LNCaP clone FGC (cell line): Measurements from ENCODE around the gene TBX4.
"Not testable (repeated sequence)": the region's sequence is repeated elsewhere in the genome, so short reads cannot be mapped to it uniquely, and the experiment has no call there.

Experiments used
- DNase-seq: peaks from one replicate; pipeline ENCODE4 v3.0.0-alpha.2; 2011; ENCODE audit warnings: low read depth
- H3K4me3 ChIP-seq: 2 replicates; pipeline ENCODE4 v1.5.1; 2011; ENCODE audit warnings: mild to moderate bottlenecking, low read depth, low read length, control low read depth
- TF ChIP-seq, protein P1 (sequence below): IDR thresholded peaks from 2 replicates; pipeline ENCODE4 v1.5.1; 2012; ENCODE audit warnings: mild to moderate bottlenecking; ENCODE audit not compliant: control insufficient read depth, insufficient read depth; ENCODE audit errors: extremely low read depth

The TBX4 gene

DNA sequence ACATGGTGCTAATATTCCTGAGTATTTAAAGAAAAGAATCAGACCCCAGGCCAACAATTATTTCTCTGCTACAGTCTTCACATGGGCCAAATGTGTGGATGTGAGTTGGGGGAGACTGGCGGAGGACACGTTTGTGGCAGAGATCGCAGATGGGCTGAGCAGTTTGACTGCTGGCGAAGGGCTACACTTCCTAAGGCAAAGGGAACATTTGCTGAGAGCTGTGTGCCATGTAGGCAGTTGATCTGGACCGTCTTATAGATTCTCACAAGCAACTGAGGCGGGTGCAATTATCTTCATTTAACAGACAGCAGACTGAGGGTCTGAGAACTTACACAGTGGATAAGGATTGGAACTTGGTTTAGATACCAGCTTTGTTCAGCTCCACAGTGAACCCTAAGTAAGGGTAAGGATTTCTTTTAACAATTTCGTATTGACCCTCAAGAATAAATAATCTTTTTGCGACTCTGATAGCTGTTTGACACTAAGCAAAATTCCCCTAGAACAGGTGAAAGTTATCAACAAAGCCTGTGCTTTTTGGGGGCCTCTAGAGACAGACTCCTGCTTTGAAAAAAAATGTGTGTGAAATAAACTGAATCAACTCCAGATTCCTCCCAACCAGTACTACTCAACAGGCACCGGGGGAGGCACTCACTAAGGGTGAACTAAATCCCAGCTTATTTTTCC lies 55.3 kb downstream of the TBX4 start:
- H3K4me3 ChIP-seq = no peak overlapping the region
- DNase-seq = no peak
- TF ChIP-seq, protein P1, sequence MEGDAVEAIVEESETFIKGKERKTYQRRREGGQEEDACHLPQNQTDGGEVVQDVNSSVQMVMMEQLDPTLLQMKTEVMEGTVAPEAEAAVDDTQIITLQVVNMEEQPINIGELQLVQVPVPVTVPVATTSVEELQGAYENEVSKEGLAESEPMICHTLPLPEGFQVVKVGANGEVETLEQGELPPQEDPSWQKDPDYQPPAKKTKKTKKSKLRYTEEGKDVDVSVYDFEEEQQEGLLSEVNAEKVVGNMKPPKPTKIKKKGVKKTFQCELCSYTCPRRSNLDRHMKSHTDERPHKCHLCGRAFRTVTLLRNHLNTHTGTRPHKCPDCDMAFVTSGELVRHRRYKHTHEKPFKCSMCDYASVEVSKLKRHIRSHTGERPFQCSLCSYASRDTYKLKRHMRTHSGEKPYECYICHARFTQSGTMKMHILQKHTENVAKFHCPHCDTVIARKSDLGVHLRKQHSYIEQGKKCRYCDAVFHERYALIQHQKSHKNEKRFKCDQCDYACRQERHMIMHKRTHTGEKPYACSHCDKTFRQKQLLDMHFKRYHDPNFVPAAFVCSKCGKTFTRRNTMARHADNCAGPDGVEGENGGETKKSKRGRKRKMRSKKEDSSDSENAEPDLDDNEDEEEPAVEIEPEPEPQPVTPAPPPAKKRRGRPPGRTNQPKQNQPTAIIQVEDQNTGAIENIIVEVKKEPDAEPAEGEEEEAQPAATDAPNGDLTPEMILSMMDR = no peak

DNA sequence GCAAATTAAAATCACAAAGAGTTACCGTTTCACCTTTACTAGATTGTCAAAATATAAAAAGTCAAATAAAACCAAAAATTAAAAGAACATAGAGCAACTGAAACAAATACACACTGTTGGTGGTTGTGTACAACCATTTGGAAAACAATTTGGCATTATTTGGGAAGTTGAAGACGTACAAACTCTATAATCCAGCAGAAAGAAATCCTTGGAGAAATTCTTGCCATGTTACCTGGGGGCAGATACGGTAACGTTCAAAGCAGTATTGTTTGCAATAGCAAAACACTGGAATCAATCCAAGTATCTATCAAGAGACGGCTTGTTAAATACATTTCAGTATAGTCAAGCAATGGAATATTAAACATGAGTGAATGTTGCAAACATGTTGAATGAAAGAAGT lies 56.7 kb downstream of the TBX4 start:
- peak; percentile 22 for DNase-seq
- H3K4me3 ChIP-seq = no peak overlapping the region
- TF ChIP-seq, protein P1 = no peak

DNA sequence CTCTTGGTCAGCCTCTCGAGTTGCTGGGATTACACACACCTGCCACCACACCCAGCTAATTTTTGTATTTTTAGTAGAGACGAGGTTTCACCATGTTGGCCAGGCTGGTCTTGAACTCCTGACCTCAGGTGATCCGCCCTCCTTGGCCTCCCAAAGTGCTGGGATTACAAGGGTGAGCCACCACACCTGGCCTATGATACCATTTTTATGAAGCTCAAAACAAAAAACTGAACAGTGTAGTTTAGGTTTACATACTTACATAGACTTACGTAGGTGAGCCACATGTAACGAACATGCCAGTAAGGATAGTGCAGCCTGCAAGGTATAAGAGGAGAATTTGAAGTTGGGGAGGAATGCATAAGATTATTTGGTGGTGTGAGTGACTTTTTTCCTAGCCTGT lies 57.2 kb downstream of the TBX4 start:
- DNase-seq = not testable (repeated sequence)

DNA sequence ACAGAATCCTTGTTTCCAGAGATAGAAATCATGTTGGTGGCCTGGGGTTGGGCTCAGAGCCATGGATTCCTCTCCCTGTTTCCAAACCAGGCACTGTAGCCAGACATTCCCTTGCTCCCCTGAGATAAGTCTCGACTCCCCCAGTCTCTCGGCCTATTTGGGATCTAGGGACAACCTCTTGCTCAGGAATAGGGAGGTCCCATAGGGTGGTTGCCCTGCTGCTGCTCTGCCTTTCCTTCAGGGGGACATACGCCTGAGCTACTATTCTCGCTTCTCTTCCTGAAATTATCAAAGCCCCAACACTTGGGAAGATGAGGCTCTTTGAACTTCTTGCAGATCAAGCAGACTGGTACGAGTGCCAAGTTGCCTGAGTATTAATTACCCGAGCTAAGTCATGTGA lies 58.0 kb downstream of the TBX4 start:
- TF ChIP-seq, protein P1 = no peak
- DNase-seq = no peak
- no peak overlapping the region for H3K4me3 ChIP-seq

More for the DNA sequence above, 57.2 kb downstream of the TBX4 start:
- not testable (repeated sequence) for H3K4me3 ChIP-seq

DNA sequence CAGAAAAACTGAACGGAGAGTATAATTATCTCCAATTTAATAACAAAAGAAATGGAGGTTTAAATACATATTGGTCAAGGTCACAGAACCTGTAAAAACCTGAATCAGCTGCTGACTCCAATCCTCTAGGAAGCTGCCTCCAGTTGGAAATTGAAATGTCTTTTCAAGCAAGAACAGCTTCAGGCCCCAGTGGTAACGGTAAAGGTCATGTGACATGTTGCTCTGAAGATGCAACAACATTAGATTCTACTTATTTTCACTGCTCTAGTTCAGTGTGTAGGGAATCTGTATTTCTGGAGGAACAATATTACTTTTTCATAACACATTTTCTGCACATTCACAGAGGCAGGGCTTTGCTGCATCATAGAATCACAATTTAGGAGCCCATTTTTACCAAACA lies 58.8 kb downstream of the TBX4 start:
- no peak overlapping the region for H3K4me3 ChIP-seq
- DNase-seq = peak; percentile 13
- TF ChIP-seq, protein P1 = no peak

DNA sequence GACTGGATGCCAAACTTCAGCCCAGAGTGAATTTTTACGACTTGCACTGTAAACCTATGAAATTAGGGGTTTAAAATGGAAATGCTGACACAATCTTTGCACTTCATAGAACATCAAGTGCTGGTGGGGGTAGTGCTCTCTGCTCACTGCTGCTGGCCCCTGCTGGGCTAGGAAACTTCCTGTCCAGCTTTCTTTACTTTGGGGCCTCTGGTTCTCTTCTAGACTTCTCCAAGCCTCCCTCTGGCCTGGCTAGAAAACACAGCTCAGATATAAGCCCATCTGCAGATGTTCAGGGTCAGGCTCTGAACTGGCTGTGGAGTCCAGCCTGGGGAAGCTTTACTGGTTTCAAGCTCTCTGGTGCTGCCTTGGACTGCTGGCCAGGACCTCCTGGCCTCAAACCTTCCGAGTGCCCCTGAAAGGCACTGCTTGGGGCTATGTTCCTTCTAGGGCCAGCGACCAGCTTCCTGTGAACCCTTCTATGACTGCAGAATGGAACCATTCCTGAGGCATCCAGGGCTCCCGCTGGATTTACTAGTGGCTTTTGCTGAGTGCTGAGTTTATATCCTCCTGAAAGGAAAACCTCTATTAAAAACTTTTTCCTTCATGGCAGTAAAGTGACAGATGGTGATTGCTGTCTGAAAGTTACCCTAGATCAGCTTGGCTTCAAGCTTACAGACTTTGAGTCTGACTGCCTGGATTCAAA lies 59.4 kb downstream of the TBX4 start:
- peak; percentile 49 for DNase-seq
- H3K4me3 ChIP-seq = no peak overlapping the region
- TF ChIP-seq, protein P1 = no peak

DNA sequence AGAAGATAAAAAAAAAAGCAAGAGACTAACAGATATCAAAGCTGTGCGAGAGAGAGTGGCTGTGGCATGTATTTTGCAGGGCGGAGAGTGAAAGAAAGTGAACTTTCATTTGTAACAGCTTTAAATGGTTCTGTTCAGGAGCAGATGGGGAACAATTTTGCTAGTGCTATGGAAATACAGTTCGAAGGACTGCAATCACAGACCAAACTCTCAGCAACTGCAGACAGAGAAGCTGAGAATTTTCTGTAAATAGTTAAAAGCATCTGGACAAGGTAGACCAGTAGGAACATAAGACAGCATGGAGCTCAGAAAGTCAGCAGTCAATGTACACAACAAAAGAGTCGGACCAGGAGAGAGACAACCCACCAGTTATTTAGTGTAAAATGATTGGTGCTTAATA lies 62.3 kb downstream of the TBX4 start:
- H3K4me3 ChIP-seq = no peak overlapping the region
- TF ChIP-seq, protein P1 = no peak
- DNase-seq = no peak
